Measurements from ENCODE around the gene WDR59. TPM values are rescaled to one million over a fixed set of nuclear protein-coding genes. Genes with fewer than 3 reads are reported as not detected.

WDR59 gene
- total RNA-seq, 2 donors from 2014 or later, result 29.6 to 59.3 TPM

- Histone ChIP-seq H3K9me3 (no peaks in the 10 kb centered on the region), H3K4me3 (no peak overlapping the region), H3K36me3 (replicated peaks in 1 of 2; ENCODE audit: insufficient read depth in 1 of 2, low read depth in 2 of 2) (peaks cover 2 to 7% of the 10 kb centered on the region in 2 donors), H3K27me3 (no peaks in the 10 kb centered on the region), H3K27ac (no peak overlapping the region), H3K4me1 (peaks cover 10% of the 10 kb centered on the region)
- ATAC-seq, result no peak
- intact Hi-C loops (cut with DNase I), result no loop called here
- 92 to 95% methylated on average over 14 of the region's 14 CpGs for WGBS, 2 donors
- TF ChIP-seq POLR2A (IDR thresholded peaks at IDR 0.05) (no peak), CTCF (IDR thresholded peaks at IDR 0.05) (no peak)
- no peak for DNase-seq
Measured at GRCh38 chr16:74896389-74897370, 88.2 kb downstream of the WDR59 start.

- Histone ChIP-seq H3K27me3 (no peaks in the 10 kb centered on the region), H3K9me3 (no peaks in the 10 kb centered on the region), H3K4me1 (no peaks in the 10 kb centered on the region), H3K36me3 (replicated peaks in 1 of 2; ENCODE audit: insufficient read depth in 1 of 2, low read depth in 2 of 2) (peaks cover 2 to 8% of the 10 kb centered on the region in 2 donors), H3K4me3 (no peak overlapping the region), H3K27ac (no peak overlapping the region)
- ATAC-seq (no peak), DNase-seq (no peak)
- WGBS, 2 donors, result 87 to 93% methylated on average over 4 of the region's 4 CpGs
- intact Hi-C loops (cut with DNase I), result no loop called here
- TF ChIP-seq POLR2A (IDR thresholded peaks at IDR 0.05) (no peak), CTCF (IDR thresholded peaks at IDR 0.05) (no peak)
Measured at GRCh38 chr16:74893541-74893940, 91.4 kb downstream of the WDR59 start.

- 76 to 91% methylated on average over 8 of the region's 8 CpGs for WGBS, 2 donors
- no peak for DNase-seq
- Histone ChIP-seq H3K4me3 (no peak overlapping the region), H3K36me3 (replicated peaks in 1 of 2; ENCODE audit: insufficient read depth in 1 of 2, low read depth in 2 of 2) (peaks cover 2 to 13% of the 10 kb centered on the region in 2 donors), H3K27me3 (no peaks in the 10 kb centered on the region), H3K9me3 (no peaks in the 10 kb centered on the region), H3K4me1 (no peaks in the 10 kb centered on the region), H3K27ac (no peak overlapping the region)
- ATAC-seq, result no peak
- intact Hi-C loops (cut with DNase I), result no loop called here
- TF ChIP-seq POLR2A (IDR thresholded peaks at IDR 0.05) (no peak), CTCF (IDR thresholded peaks at IDR 0.05) (no peak)
Measured at GRCh38 chr16:74892574-74893461, 92.1 kb downstream of the WDR59 start.

- H3K27ac ChIP-seq, result no peak overlapping the region
- intact Hi-C loops (cut with DNase I), result no loop called here
- H3K27me3 ChIP-seq, result no peaks in the 10 kb centered on the region
- TF ChIP-seq POLR2A (IDR thresholded peaks at IDR 0.05) (no peak), CTCF (IDR thresholded peaks at IDR 0.05) (no peak)
- DNase-seq (no peak), ATAC-seq (no peak)
- H3K9me3 ChIP-seq, result no peaks in the 10 kb centered on the region
- WGBS, 2 donors, result 80 to 83% methylated on average over 6 of the region's 6 CpGs
- H3K4me3 ChIP-seq, result no peak overlapping the region
- peaks cover 4 to 13% of the 10 kb centered on the region in 2 donors for H3K36me3 ChIP-seq (replicated peaks in 1 of 2; ENCODE audit: insufficient read depth in 1 of 2, low read depth in 2 of 2)
- H3K4me1 ChIP-seq, result no peaks in the 10 kb centered on the region
Measured at GRCh38 chr16:74888888-74889287, 96.0 kb downstream of the WDR59 start.
